PFSK-1 (cell line): ENCODE measurements around the gene DAPK1.

Experiments
- FOXP2 ChIP-seq: optimal IDR thresholded peaks from 2 replicates; pipeline ENCODE3; 2011; ENCODE audit warnings: borderline replicate concordance, control low read depth, inconsistent platforms; ENCODE audit not compliant: insufficient read depth; ENCODE audit errors: extremely low read length, extremely low read depth
- POLR2AphosphoS5 ChIP-seq: IDR thresholded peaks from 2 replicates; pipeline ENCODE4 v1.6.1; 2012; ENCODE audit warnings: low read depth, mild to moderate bottlenecking, control low read depth, low read length, moderate library complexity
- SIN3A ChIP-seq: IDR thresholded peaks from 2 replicates; pipeline ENCODE4 v1.6.1; 2012; ENCODE audit warnings: mild to moderate bottlenecking, low read length, moderate library complexity, borderline replicate concordance; ENCODE audit not compliant: insufficient read depth
- TAF1 ChIP-seq: IDR thresholded peaks from 2 replicates; pipeline ENCODE4 v1.6.1; 2012; ENCODE audit warnings: low read length, control low read depth, borderline replicate concordance; ENCODE audit not compliant: insufficient read depth
- TF ChIP-seq, protein P1 (sequence below), 2 experiments: IDR thresholded peaks; 2 replicates each; pipeline versions ENCODE4 v1.6.1 to v1.8.0; 2011 to 2012; ENCODE audit warnings: low read depth in 2 of 2, low read length in 2 of 2, control low read depth in 1 of 2, inconsistent platforms in 1 of 2, mild to moderate bottlenecking in 1 of 2, moderate library complexity in 1 of 2; ENCODE audit not compliant: insufficient read depth in 1 of 2

Gene DAPK1

DNA sequence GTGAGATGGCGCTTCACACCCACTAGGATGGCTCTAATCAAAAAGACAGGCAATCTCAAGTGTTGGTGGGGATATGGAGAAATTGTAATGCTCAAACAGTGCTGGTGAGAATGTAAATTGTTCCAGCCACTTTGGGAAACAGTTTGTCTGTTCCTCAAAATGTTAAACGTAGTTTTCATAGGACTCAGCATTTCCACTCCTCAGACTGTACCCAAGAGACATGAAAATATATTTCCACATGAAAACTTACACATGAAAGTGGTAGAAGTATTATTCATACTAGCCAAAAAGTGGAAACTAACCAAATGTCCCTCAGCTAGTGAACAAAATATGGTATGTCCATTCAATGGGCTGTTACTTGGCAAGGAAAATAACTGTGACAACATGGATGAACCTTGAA lies 120.6 kb downstream of the DAPK1 start:
- TF ChIP-seq TAF1 (no peak), FOXP2 (no peak), SIN3A (no peak), POLR2AphosphoS5 (no peak)
- TF ChIP-seq, protein P1, sequence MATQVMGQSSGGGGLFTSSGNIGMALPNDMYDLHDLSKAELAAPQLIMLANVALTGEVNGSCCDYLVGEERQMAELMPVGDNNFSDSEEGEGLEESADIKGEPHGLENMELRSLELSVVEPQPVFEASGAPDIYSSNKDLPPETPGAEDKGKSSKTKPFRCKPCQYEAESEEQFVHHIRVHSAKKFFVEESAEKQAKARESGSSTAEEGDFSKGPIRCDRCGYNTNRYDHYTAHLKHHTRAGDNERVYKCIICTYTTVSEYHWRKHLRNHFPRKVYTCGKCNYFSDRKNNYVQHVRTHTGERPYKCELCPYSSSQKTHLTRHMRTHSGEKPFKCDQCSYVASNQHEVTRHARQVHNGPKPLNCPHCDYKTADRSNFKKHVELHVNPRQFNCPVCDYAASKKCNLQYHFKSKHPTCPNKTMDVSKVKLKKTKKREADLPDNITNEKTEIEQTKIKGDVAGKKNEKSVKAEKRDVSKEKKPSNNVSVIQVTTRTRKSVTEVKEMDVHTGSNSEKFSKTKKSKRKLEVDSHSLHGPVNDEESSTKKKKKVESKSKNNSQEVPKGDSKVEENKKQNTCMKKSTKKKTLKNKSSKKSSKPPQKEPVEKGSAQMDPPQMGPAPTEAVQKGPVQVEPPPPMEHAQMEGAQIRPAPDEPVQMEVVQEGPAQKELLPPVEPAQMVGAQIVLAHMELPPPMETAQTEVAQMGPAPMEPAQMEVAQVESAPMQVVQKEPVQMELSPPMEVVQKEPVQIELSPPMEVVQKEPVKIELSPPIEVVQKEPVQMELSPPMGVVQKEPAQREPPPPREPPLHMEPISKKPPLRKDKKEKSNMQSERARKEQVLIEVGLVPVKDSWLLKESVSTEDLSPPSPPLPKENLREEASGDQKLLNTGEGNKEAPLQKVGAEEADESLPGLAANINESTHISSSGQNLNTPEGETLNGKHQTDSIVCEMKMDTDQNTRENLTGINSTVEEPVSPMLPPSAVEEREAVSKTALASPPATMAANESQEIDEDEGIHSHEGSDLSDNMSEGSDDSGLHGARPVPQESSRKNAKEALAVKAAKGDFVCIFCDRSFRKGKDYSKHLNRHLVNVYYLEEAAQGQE (IDR thresholded peaks at IDR 0.05; ENCODE audit: insufficient read depth in 1 of 2, low read depth in 2 of 2, low read length in 2 of 2), result no peak

DNA sequence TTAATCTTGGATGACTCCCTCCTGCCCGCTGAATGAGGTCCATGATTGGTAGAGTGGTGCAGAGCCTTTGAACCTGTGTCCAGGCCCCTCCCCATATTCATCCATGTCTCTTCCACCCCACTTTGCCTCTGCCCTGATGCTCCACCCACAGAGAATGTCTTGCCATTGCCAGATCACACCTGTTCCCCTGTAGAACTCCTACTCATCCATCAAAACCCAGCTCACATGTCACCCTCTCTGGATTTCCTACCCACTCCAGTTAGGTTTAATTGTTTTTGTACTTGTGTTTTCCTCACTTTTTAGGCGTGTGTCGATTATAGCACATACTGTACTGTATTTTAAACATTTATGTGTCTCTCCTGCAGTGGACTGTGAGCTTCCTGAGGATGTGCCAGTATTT lies 121.3 kb downstream of the DAPK1 start:
- TF ChIP-seq SIN3A (no peak), POLR2AphosphoS5 (no peak), FOXP2 (no peak), TAF1 (no peak)
- TF ChIP-seq, protein P1 (IDR thresholded peaks at IDR 0.05; ENCODE audit: insufficient read depth in 1 of 2, low read depth in 2 of 2, low read length in 2 of 2), result no peak

- TF ChIP-seq, protein P1 (IDR thresholded peaks at IDR 0.05; ENCODE audit: insufficient read depth in 1 of 2, low read depth in 2 of 2, low read length in 2 of 2), result no peak
- TF ChIP-seq FOXP2 (no peak), POLR2AphosphoS5 (no peak), SIN3A (no peak), TAF1 (no peak)
Measured at GRCh38 chr9:87619346-87619745, 121.7 kb downstream of the DAPK1 start.

DNA sequence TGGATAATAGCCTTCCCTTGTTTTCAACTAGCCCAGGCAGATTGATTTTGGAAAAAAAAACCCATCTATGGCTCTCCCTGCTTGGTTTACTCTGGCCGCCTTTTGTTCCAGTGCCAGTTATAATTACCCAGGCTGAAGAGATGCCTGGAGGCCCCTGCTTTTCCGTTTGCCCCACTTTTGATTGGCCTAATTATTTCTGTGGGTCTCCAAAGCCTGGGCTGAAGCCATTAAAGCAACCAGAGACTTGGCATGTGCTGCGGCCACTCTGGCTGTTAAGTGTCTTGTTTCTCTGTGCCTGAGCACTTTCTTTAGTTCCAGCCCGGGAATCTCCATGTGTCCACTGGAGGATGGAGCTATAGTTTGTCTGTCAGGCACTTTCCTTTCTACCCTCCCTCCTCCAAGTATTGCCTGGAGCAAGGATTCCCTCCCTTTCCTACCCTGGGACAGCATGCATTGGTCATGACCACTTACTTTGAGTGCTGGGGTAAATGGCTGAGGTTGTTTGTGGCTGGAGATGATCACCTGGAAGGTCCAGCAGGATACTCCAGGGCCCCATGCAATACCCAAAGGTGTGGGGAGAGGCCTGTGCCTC lies 123.2 kb downstream of the DAPK1 start:
- no peak for TF ChIP-seq FOXP2
- no peak for TF ChIP-seq POLR2AphosphoS5
- TF ChIP-seq, protein P1 (IDR thresholded peaks at IDR 0.05; ENCODE audit: insufficient read depth in 1 of 2, low read depth in 2 of 2, low read length in 2 of 2), result no peak
- no peak for TF ChIP-seq SIN3A
- no peak for TF ChIP-seq TAF1
